Pancreas (tissue), 10 donors: ENCODE data around the gene DYNC1H1. TPM values are rescaled to one million over a fixed set of nuclear protein-coding genes. Genes with fewer than 3 reads are reported as not detected.
"Not testable (repeated sequence)": the region's sequence is repeated elsewhere in the genome, so short reads cannot be mapped to it uniquely, and the experiment has no call there.

Source experiments
- ATAC-seq, 4 donors: fragments of 200-7000 bp; cut with Tn5 transposase; one replicate each; pipeline versions ENCODE4 v1.8.0 to v1.9.1; 2020; ENCODE audit warnings: mild to moderate bottlenecking in 4 of 4, moderate library complexity in 4 of 4
- DNase-seq, 6 donors: peaks; one replicate each; pipeline ENCODE4 v3.0.0-alpha.2; 2020
- FAIRE-seq: peaks from 2 replicates; lab custom pipeline; 2012; peaks lifted over from hg19 to GRCh38; lab: Jason Lieb, UNC
- H3K27ac ChIP-seq, 4 donors: fragments of 200-600 bp; sonication (generic); 1 replicate in 3 of 4; 2 replicates in 1 of 4; pipeline versions ENCODE4 v1.5.0 to v1.8.0; 2020
- H3K27me3 ChIP-seq, 4 donors: fragments of 200-600 bp; one replicate each; pipeline ENCODE4 v1.8.0; 2021
- H3K36me3 ChIP-seq, 3 donors: fragments of 200-600 bp; sonication (generic) in 1 of 3; one replicate each; pipeline versions ENCODE4 v1.5.0 to v1.8.0; 2020 to 2021
- H3K4me1 ChIP-seq, 3 donors: fragments of 200-600 bp; one replicate each; pipeline ENCODE4 v1.8.0; 2021
- H3K4me3 ChIP-seq, 4 donors: fragments of 200-600 bp; sonication (generic) in 2 of 4; one replicate each; pipeline versions ENCODE4 v1.5.0 to v1.8.0; 2020 to 2021
- H3K9me3 ChIP-seq, 4 donors: fragments of 200-600 bp; one replicate each; pipeline ENCODE4 v1.8.0; 2021
- CTCF ChIP-seq, 4 donors: fragments of 200-600 bp; sonication (generic) in 3 of 4; IDR thresholded peaks; one replicate each; pipeline versions ENCODE4 v1.5.0 to v1.8.0; 2021; ENCODE audit warnings: antibody characterized with exemption in 4 of 4
- WGBS, 2 donors: extraction: QIAGEN DNeasy Blood & Tissue Kit; methylation state at CpG; one replicate each; pipeline ENCODE4 v1.1.7; 2013; 5-methylcytosine and 5-hydroxymethylcytosine counted together
- intact Hi-C, 3 donors: fragments of 100-400 bp; cut with DNase I; formaldehyde crosslinking; loops; one replicate each; pipeline versions ENCODE4 v1.11.1 to v1.14.2; 2022
- polyA plus RNA-seq, 2 donors: library from polyadenylated mRNA; stranded (reverse); fragments of 200-250 nt; gene quantifications; one replicate each; pipeline ENCODE4 v1.2.3, GENCODE V29; 2013
- total RNA-seq, 6 donors: library from RNA; stranded (reverse); fragmentation: NEBNext Ultra II Directional in 4 of 6; extraction: Animal tissue kit (Norgen Biotek cat#: 25700) in 4 of 6; gene quantifications; one replicate each; pipeline versions ENCODE4 v1.2.1 to v1.2.4, GENCODE V29; 2021 to 2023
- donor health status: healthy with polysubstance abuse.
- donor health status: DM: no; HTN: no; CAD: no; lungs with moderate emphysema.
- donor health status: DM: no; HTN: no; CAD: no.
- donor health status: control.
- donor health status: control.
- donor health status: Bipolar disorder and iron deficiency.
- donor health status: DM: yes; HTN: yes; CAD: no.
- donor health status: DM: no; HTN: no; CAD: no.
- donor health status: DM: no; HTN: no; CAD: no.
- donor health status: DM: yes; HTN: yes; CAD: no.

DYNC1H1 gene
- total and polyA plus RNA-seq, 8 donors = 95.7 to 215 (median 132) TPM

- ATAC-seq (no peak), FAIRE-seq (no peak), DNase-seq (no peak)
- H3K4me1 ChIP-seq = peaks cover 20 to 39% (median 28%) of the 10 kb centered on the region in 3 donors
- no peaks in the 10 kb centered on the region for H3K9me3 ChIP-seq
- intact Hi-C loops = no loop called here
- no peaks in the 10 kb centered on the region for H3K27me3 ChIP-seq
- TF ChIP-seq CTCF (IDR thresholded peaks at IDR 0.05) = no peak
- no peak overlapping the region for H3K4me3 ChIP-seq
- peaks cover 16 to 51% (median 39%) of the 10 kb centered on the region in 3 donors for H3K36me3 ChIP-seq
- H3K27ac ChIP-seq = no peak overlapping the region
Observed at GRCh38 chr14:102079700-102079979, 115.3 kb downstream of the DYNC1H1 start.

- Histone ChIP-seq H3K27me3 (no peaks in the 10 kb centered on the region), H3K9me3 (no peaks in the 10 kb centered on the region), H3K4me1 (peaks cover 28 to 47% (median 35%) of the 10 kb centered on the region in 3 donors), H3K4me3 (no peak overlapping the region), H3K27ac (no peak overlapping the region), H3K36me3 (peaks cover 16 to 59% (median 47%) of the 10 kb centered on the region in 3 donors)
- intact Hi-C loops = loop anchor here in 1 of 3 donors (10.0 kb wide), 1 partner anchor 116 kb away; the partner anchor contains the start of gene DYNC1H1
- DNase-seq (no peak), ATAC-seq (no peak), FAIRE-seq (no peak)
- 79 to 80% methylated on average over 14 of the region's 14 CpGs for WGBS, 2 donors
- TF ChIP-seq CTCF (IDR thresholded peaks at IDR 0.05) = no peak
Observed at GRCh38 chr14:102080183-102081080, 116.1 kb downstream of the DYNC1H1 start.

GRCh38 chr14:102081231-102082080 is 117.1 kb downstream of the DYNC1H1 start:
- H3K36me3 ChIP-seq = peaks cover 16 to 62% (median 47%) of the 10 kb centered on the region in 3 donors
- ATAC-seq = no peak

GRCh38 chr14:102084522-102084921 is 120.1 kb downstream of the DYNC1H1 start:
- intact Hi-C loops = loop anchor here in 1 of 3 donors (10.0 kb wide), 1 partner anchor 120 kb away; the partner anchor contains the start of gene DYNC1H1
- not testable (repeated sequence) for FAIRE-seq, H3K27me3 ChIP-seq, DNase-seq, H3K9me3 ChIP-seq
- peak overlapping the region in 1 of 4 donors; percentile 100 for H3K27ac ChIP-seq
- 53 to 61% methylated on average over 5 of the region's 5 CpGs for WGBS, 2 donors
- H3K4me1 ChIP-seq = peaks cover 28 to 48% (median 39%) of the 10 kb centered on the region in 3 donors
- H3K4me3 ChIP-seq = peak overlapping the region in 2 of 4 donors; percentile 68 to 93
- ATAC-seq = peak in 1 of 4 donors; percentile 0
- peaks cover 16 to 60% (median 47%) of the 10 kb centered on the region in 3 donors for H3K36me3 ChIP-seq

More at GRCh38 chr14:102081231-102082080, 117.1 kb downstream of the DYNC1H1 start:
- Histone ChIP-seq H3K27ac (peak overlapping the region in 1 of 4 donors; percentile 30), H3K4me3 (no peak overlapping the region), H3K27me3 (no peaks in the 10 kb centered on the region), H3K4me1 (peaks cover 28 to 48% (median 35%) of the 10 kb centered on the region in 3 donors), H3K9me3 (no peaks in the 10 kb centered on the region)
- DNase-seq (no peak), FAIRE-seq (no peak)
- 83 to 86% methylated on average over 7 of the region's 7 CpGs for WGBS, 2 donors
- no peak for TF ChIP-seq CTCF (IDR thresholded peaks at IDR 0.05)
- intact Hi-C loops = loop anchor here in 1 of 3 donors (10.0 kb wide), 1 partner anchor 117 kb away; the partner anchor contains the start of gene DYNC1H1

- Histone ChIP-seq H3K36me3 (peaks cover 15 to 56% (median 47%) of the 10 kb centered on the region in 3 donors), H3K9me3 (no peaks in the 10 kb centered on the region), H3K4me3 (peak overlapping the region; percentile 44 to 93 (median 79)), H3K4me1 (peaks cover 28 to 48% (median 39%) of the 10 kb centered on the region in 3 donors), H3K27ac (peak overlapping the region in 2 of 4 donors; percentile 100), H3K27me3 (no peaks in the 10 kb centered on the region)
- FAIRE-seq = no peak
- TF ChIP-seq CTCF (IDR thresholded peaks at IDR 0.05) = no peak
- 60 to 72% methylated on average over 6 of the region's 6 CpGs for WGBS, 2 donors
- DNase-seq = no peak
- intact Hi-C loops = loop anchor here in 1 of 3 donors (10.0 kb wide), 1 partner anchor 120 kb away; the partner anchor contains the start of gene DYNC1H1
- peak in 1 of 4 donors; percentile 0 for ATAC-seq
Observed at GRCh38 chr14:102084931-102085330, 120.6 kb downstream of the DYNC1H1 start.
